Thoracic aorta (tissue), 2 donors: ENCODE data around the gene GPRC5A. TPM values are rescaled to one million over a fixed set of nuclear protein-coding genes. Genes with fewer than 3 reads are reported as not detected.

Experiments
- ATAC-seq: fragments of 150-250 bp; one replicate; pipeline ENCODE4 v1.8.0; 2017; ENCODE audit warnings: low read depth; ENCODE audit not compliant: insufficient number of reproducible peaks, low FRiP score
- DNase-seq: peaks from one replicate; pipeline ENCODE4 v3.0.0-alpha.2; 2020; ENCODE audit warnings: low spot score
- H3K27ac ChIP-seq, 2 donors: fragments of 200-600 bp; sonication (generic); 1 replicate in 1 of 2; 2 replicates in 1 of 2; pipeline ENCODE4 v1.5.1; 2016; ENCODE audit warnings: mild to moderate bottlenecking in 2 of 2, moderate library complexity in 2 of 2
- H3K27me3 ChIP-seq: fragments of 200-600 bp; sonication (generic); replicated peaks from 2 replicates; pipeline ENCODE4 v1.6.0; 2016; ENCODE audit warnings: mild to moderate bottlenecking; ENCODE audit not compliant: insufficient read depth
- H3K36me3 ChIP-seq: fragments of 200-600 bp; sonication (generic); one replicate; pipeline ENCODE4 v1.5.1; 2016
- H3K4me1 ChIP-seq, 2 donors: fragments of 200-600 bp; sonication (generic); 1 replicate in 1 of 2; 2 replicates in 1 of 2; pipeline versions ENCODE4 v1.5.1 to v1.6.0; 2016; ENCODE audit warnings: low read depth in 2 of 2, mild to moderate bottlenecking in 1 of 2; ENCODE audit not compliant: control insufficient read depth in 1 of 2
- H3K4me3 ChIP-seq: fragments of 200-600 bp; sonication (generic); 2 replicates; pipeline ENCODE4 v1.5.1; 2016; ENCODE audit warnings: mild to moderate bottlenecking
- H3K9me3 ChIP-seq: fragments of 200-600 bp; sonication (generic); 2 replicates; pipeline ENCODE4 v1.5.1; 2016
- total RNA-seq, 2 donors: library from RNA; depleted of rRNA; stranded (reverse); fragments of >200 nt; gene quantifications; one replicate each; pipeline versions ENCODE4 v1.1.0 to v1.2.3, GENCODE V29; 2016
- TF ChIP-seq, protein P1 (sequence below): fragments of 200-600 bp; sonication (generic); IDR thresholded peaks from one replicate; pipeline ENCODE4 v1.5.1; 2019; ENCODE audit warnings: antibody characterized with exemption

GPRC5A gene
- total RNA-seq, 2 donors from 2014 or later, result 42.8 to 123 TPM

GRCh38 chr12:12958886-12959285, 67.5 kb downstream of the GPRC5A start:
- Histone ChIP-seq H3K27ac (no peak overlapping the region), H3K4me3 (no peak overlapping the region), H3K36me3 (no peaks in the 10 kb centered on the region), H3K9me3 (no peaks in the 10 kb centered on the region), H3K4me1 (no peaks in the 10 kb centered on the region), H3K27me3 (no peaks in the 10 kb centered on the region)
- DNase-seq (no peak), ATAC-seq (no peak)
- TF ChIP-seq, protein P1, sequence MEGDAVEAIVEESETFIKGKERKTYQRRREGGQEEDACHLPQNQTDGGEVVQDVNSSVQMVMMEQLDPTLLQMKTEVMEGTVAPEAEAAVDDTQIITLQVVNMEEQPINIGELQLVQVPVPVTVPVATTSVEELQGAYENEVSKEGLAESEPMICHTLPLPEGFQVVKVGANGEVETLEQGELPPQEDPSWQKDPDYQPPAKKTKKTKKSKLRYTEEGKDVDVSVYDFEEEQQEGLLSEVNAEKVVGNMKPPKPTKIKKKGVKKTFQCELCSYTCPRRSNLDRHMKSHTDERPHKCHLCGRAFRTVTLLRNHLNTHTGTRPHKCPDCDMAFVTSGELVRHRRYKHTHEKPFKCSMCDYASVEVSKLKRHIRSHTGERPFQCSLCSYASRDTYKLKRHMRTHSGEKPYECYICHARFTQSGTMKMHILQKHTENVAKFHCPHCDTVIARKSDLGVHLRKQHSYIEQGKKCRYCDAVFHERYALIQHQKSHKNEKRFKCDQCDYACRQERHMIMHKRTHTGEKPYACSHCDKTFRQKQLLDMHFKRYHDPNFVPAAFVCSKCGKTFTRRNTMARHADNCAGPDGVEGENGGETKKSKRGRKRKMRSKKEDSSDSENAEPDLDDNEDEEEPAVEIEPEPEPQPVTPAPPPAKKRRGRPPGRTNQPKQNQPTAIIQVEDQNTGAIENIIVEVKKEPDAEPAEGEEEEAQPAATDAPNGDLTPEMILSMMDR, result no peak

GRCh38 chr12:12960639-12961209, 69.4 kb downstream of the GPRC5A start:
- no peaks in the 10 kb centered on the region for H3K36me3 ChIP-seq
- TF ChIP-seq, protein P1, result no peak
- H3K27ac ChIP-seq, result no peak overlapping the region
- no peaks in the 10 kb centered on the region for H3K27me3 ChIP-seq
- ATAC-seq (no peak), DNase-seq (no peak)
- H3K4me1 ChIP-seq, result no peaks in the 10 kb centered on the region
- H3K4me3 ChIP-seq, result no peak overlapping the region
- no peaks in the 10 kb centered on the region for H3K9me3 ChIP-seq

GRCh38 chr12:12964255-12964654, 72.9 kb downstream of the GPRC5A start:
- no peak for ATAC-seq
- TF ChIP-seq, protein P1, result no peak
- no peak for DNase-seq
- Histone ChIP-seq H3K4me1 (no peaks in the 10 kb centered on the region), H3K4me3 (no peak overlapping the region), H3K27me3 (no peaks in the 10 kb centered on the region), H3K27ac (no peak overlapping the region), H3K9me3 (no peaks in the 10 kb centered on the region), H3K36me3 (no peaks in the 10 kb centered on the region)

DNA sequence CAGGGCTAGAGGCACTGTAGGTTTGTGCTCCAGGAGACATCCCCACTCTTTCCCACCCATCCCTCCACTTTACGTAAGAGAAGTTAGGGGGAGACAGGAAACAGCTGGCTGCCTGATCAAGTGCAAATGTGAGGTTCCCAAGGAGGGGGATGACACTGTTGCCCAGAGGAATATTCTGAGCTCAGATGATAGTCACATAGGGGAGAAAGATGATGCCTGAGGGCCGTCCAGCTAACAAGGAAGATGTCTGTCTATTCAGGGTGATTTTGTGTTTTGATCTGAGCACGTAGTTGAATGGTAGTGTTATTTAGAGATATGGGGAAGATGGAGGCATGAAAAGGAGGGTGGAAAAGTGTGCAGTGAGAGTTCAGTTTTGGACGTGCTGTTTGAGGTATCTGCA, 74.5 kb downstream of the GPRC5A start:
- Histone ChIP-seq H3K36me3 (peaks cover 3% of the 10 kb centered on the region), H3K27me3 (no peaks in the 10 kb centered on the region), H3K9me3 (no peaks in the 10 kb centered on the region), H3K27ac (no peak overlapping the region), H3K4me3 (no peak overlapping the region), H3K4me1 (no peaks in the 10 kb centered on the region)
- DNase-seq, result no peak
- ATAC-seq, result no peak
- TF ChIP-seq, protein P1, result no peak

Other genes starting within 250 kb of the GPRC5A start
- under 1 TPM in 1 of 2 donors, not detected in 1; 0.35 TPM for gene GPR19, start 195.4 kb upstream of the GPRC5A start, total RNA-seq
- gene CDKN1B, start 174.2 kb upstream of the GPRC5A start, total RNA-seq, result 10 to 100 TPM; 61.9 to 63.5 TPM
- gene APOLD1, start 105.9 kb upstream of the GPRC5A start, total RNA-seq, result 10 to 100 TPM; 38.4 to 70.7 TPM
- 10 to 100 TPM; 43.5 to 51.1 TPM for gene DDX47, start 78.2 kb upstream of the GPRC5A start, total RNA-seq
- gene GPRC5D, start 60.6 kb downstream of the GPRC5A start, total RNA-seq, result not detected
- 10 to 100 TPM; 39.9 to 57.8 TPM for gene HEBP1, start 108.7 kb downstream of the GPRC5A start, total RNA-seq
- gene FAM234B, start 152.8 kb downstream of the GPRC5A start, total RNA-seq, result 1 to 10 TPM; 4.5 to 8.5 TPM
- gene GSG1, start 212.1 kb downstream of the GPRC5A start, total RNA-seq, result not detected